Measurements from ENCODE around the gene ECM1. TPM values are rescaled to one million over a fixed set of nuclear protein-coding genes. Genes with fewer than 3 reads are reported as not detected.

The ECM1 gene
- total and polyA plus RNA-seq, 2 donors (not counting 3 experiments of a cell fraction or from before 2014, with no cell fraction given): 7.2 to 16.6 TPM

GRCh38 chr1:150484431-150484830 lies 23.5 kb upstream of the ECM1 start:
- no peak overlapping the region for H3K27ac ChIP-seq (ENCODE audit: insufficient read depth, low read depth, low read length)
- TF ChIP-seq POLR2A (IDR thresholded peaks at IDR 0.05; ENCODE audit: low read depth, low read length): no peak
- TF ChIP-seq MYC (IDR thresholded peaks at IDR 0.05; ENCODE audit: low read depth, low read length): no peak
- no peak for TF ChIP-seq FOS (IDR thresholded peaks at IDR 0.05; ENCODE audit: borderline replicate concordance, insufficient read depth, low read length)
- no peak for TF ChIP-seq JUN (IDR thresholded peaks at IDR 0.05; ENCODE audit: borderline replicate concordance, insufficient read depth, insufficient read length, low read depth)
- no peak for TF ChIP-seq POLR2AphosphoS5 (IDR thresholded peaks at IDR 0.05; ENCODE audit: insufficient read depth, low read depth, low read length)
- TF ChIP-seq CTCF (IDR thresholded peaks at IDR 0.05; ENCODE audit: extremely low read depth in 1 of 2, insufficient read depth in 1 of 2, low read depth in 1 of 2, low read length in 2 of 2): no peak
- TF ChIP-seq EZH2 (IDR thresholded peaks at IDR 0.05; ENCODE audit: borderline replicate concordance, low read depth, low read length, severe bottlenecking): no peak
- TF ChIP-seq GATA2 (IDR thresholded peaks at IDR 0.05; ENCODE audit: insufficient read depth, insufficient read length, low read depth, low read length): no peak
- TF ChIP-seq MAX (IDR thresholded peaks at IDR 0.05; ENCODE audit: insufficient read depth, insufficient read length): no peak
- no peaks in the 10 kb centered on the region for H3K9me3 ChIP-seq (replicated peaks; ENCODE audit: control insufficient read depth, insufficient read depth, low read length)
- no peak overlapping the region for H3K9ac ChIP-seq (replicated peaks; ENCODE audit: extremely low read depth, insufficient read depth, low read length)
- intact Hi-C loops (cut with micrococcal nuclease) (no loop called here), dilution Hi-C loops (cut with MboI; ENCODE audit: extremely low pct_ligation_motif_present, low sequenced_read_pairs) (no loop called here)
- ChIA-PET CTCF (no interaction called here), POLR2A (no interaction called here)
- no TSS peak for BruUV-seq (replicated peaks)
- no peaks in the 10 kb centered on the region for H3K36me3 ChIP-seq (ENCODE audit: control insufficient read depth in 2 of 2, extremely low read depth in 1 of 2, insufficient read depth in 2 of 2, low read length in 2 of 2)
- no peaks in the 10 kb centered on the region for H3K27me3 ChIP-seq (ENCODE audit: control insufficient read depth in 2 of 2, insufficient read depth in 2 of 2, low read length in 2 of 2)
- FAIRE-seq (no peak), DNase-seq (ENCODE audit: low read depth, low spot score) (no peak)
- H3K4me3 ChIP-seq (replicated peaks in 1 of 3; ENCODE audit: insufficient read depth in 1 of 3, low read depth in 1 of 3, low read length in 3 of 3): no peak overlapping the region
- no peak overlapping the region for H3K4me2 ChIP-seq (ENCODE audit: insufficient read depth, low read length)
- no peaks in the 10 kb centered on the region for H4K20me1 ChIP-seq (replicated peaks; ENCODE audit: control insufficient read depth, extremely low read depth, insufficient read depth, low read length)
- peaks cover 7% of the 10 kb centered on the region for H3K4me1 ChIP-seq (ENCODE audit: control insufficient read depth, extremely low read depth, insufficient read depth, low read length)
- H2AFZ ChIP-seq (ENCODE audit: low read depth, low read length): no peak overlapping the region
- no peaks in the 10 kb centered on the region for H3K9me1 ChIP-seq (replicated peaks; ENCODE audit: control insufficient read depth, extremely low read depth, insufficient read depth, low read length)
- no peaks in the 10 kb centered on the region for H3K79me2 ChIP-seq (ENCODE audit: control insufficient read depth, insufficient read depth, low read length)
